HG03558 (cell line): Measurements from ENCODE around the gene HMGCL.

Source experiments
- ATAC-seq: cut with Tn5 transposase; IDR thresholded peaks from one replicate; pipeline ENCODE4 v1.9.1; 2021; ENCODE audit warnings: moderate number of reproducible peaks; ENCODE audit not compliant: unreplicated experiment; ENCODE audit errors: extremely low read depth

HMGCL gene

GRCh38 chr1:23779826-23780371 is 45.3 kb downstream of the HMGCL start:
- no peak for ATAC-seq

DNA sequence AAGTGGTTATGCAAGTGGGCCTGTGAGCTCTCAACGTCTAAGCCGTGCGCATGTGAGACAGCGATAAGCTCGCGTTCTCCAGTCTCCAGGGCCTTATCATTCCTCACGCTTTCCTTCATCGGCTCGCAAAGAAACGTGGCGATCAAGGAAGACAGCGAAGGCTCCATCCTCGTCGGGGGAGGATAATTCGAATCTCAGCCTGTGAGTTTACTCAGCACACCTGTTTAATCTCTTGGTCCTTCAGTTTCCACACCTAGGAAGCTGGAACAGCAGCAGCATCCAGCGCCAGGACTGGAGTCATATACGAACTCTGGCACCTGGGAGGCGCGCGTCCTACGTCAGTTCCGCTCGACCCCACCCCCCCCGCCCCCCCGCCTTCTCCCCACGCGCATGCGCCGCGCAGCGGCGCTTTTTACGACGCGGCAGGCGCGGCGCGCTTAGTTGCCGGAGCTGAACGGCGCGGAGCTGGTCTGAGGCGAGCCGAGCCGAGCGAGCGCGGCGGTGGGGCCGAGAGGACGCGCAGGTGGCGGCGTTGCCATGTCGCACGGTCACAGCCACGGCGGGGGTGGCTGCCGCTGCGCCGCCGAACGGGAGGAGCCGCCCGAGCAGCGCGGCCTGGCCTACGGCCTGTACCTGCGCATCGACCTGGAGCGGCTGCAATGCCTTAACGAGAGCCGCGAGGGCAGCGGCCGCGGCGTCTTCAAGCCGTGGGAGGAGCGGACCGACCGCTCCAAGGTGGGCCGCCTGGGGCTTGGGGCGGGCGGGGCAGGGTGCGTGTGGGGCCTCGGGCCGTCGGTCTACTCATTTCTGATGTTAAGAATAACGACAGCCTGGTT is 47.0 kb downstream of the HMGCL start, which contains the start of gene PITHD1:
PITHD1 (plus strand) TSS at position 440 of the 836 bp plus-strand sequence; CDS start at position 538, 98 bp downstream.
- ATAC-seq: no peak

GRCh38 chr1:23776217-23776616 is 49.0 kb downstream of the HMGCL start:
- no peak for ATAC-seq

- ATAC-seq: no peak
Measured at GRCh38 chr1:23774174-23774880, 50.9 kb downstream of the HMGCL start.

GRCh38 chr1:23772854-23773242 is 52.4 kb downstream of the HMGCL start:
- no peak for ATAC-seq

- ATAC-seq: no peak
Measured at GRCh38 chr1:23772049-23772853, 53.0 kb downstream of the HMGCL start.

- ATAC-seq: no peak
Measured at GRCh38 chr1:23768733-23769132, 56.5 kb downstream of the HMGCL start.

DNA sequence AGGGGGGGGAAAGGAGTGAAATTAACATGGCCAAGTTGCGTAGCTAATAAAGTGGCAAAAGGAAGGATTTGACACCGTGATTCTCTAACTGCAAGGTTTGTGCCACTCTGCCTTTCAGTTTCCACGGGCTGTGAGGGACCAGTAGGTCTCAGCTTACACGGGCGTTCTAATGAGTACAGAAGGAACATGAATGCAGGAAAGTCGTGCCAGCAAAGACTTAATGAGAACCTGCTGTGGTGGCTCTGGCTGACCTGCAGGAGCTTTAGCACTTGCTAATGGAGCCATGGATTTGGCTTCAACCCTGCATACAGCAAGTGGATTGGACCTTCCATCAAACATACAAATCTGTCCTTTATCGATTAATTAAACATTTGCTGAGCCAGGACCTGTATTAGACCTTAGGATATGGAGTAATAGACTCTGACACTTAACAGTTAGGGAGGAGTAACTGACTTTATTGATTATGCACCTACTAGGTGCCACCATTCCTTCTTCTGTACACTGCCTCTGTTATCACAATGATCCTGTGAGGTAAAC is 62.1 kb downstream of the HMGCL start:
- ATAC-seq: no peak

DNA sequence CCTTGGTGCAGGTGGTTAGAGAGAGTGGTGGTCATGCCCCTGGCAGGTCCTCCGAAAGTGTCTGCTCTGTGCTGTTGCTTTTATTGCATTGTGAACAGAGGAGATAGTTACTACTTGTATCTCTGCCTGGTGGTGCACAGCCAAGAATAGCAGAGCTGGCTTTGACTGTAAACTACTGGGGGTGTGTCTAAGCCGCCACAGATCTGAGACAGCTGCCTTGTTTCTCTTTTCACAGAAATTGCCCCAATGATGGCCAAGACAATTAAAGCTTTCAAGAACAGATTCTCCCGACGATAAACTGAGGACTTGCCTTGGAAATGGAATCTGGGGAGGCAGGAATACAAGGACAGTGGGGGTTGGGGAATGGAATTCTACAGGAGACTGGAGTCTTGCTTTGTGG is 66.0 kb downstream of the HMGCL start:
- no peak for ATAC-seq

GRCh38 chr1:23757812-23758211 is 67.4 kb downstream of the HMGCL start:
- ATAC-seq: no peak

DNA sequence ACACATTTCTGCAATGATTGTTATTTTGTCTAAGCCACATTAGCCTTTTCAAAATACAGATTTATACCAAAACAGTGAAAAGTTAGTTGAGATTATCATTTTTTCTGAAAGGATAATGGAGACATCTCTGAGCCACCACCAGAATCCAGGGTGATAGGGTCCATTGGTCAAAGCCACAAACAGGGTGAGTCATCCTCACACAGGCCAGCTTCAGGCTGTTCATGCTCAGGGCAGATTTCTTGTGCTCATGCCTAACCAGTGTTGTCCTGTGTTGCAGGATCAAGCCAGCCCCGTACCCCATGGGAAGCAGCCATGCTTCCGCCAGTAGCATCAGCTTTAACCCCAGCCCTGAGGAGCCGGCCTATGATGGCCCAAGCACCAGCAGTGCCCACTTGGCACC is 68.6 kb downstream of the HMGCL start:
- ATAC-seq: no peak

DNA sequence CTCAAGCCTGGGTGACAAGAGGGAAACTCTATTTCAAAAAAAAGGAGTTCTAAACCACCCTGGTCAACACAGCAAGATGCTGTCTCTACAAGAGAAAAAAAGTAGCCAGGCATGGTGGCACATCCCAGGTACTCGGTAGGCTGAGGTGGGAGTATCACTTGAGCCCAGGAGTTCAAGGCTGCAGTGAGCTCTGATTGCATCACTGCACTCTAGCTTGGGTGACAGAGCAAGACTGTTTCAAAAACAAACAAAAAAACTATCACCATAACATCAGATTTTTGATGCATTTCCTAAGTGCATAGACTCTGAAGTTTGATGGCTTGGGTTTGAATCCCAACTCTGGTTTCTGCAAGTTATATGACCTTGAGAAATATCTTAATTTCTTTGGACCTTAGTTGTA is 72.3 kb downstream of the HMGCL start:
- ATAC-seq: no peak
